GM10248 (cell line): ENCODE results near the gene MGAT4A.

ENCODE experiments used
- CTCF ChIA-PET: fragments of 300-600 bp; sonication (Branson Sonifier 250); formaldehyde crosslinking; extraction: SDS; loops from one replicate; lab custom pipeline; 2021; ENCODE audit warnings: antibody characterized with exemption; lab: Yijun Ruan, JAX
- POLR2A ChIA-PET: fragments of 350-650 bp; sonication (Branson Sonifier 250); formaldehyde crosslinking; extraction: SDS; loops from one replicate; lab custom pipeline; 2020; ENCODE audit warnings: antibody characterized with exemption; lab: Yijun Ruan, JAX
- DNase-seq: peaks from one replicate; pipeline ENCODE4 v3.0.0; 2012; ENCODE audit errors: extremely low spot score
- CTCF ChIP-seq: IDR thresholded peaks from 2 replicates; pipeline ENCODE4 v1.5.1; 2012; ENCODE audit warnings: mild to moderate bottlenecking, low read depth; ENCODE audit errors: extremely low read depth, missing control alignments, control extremely low read depth

Gene MGAT4A

DNA sequence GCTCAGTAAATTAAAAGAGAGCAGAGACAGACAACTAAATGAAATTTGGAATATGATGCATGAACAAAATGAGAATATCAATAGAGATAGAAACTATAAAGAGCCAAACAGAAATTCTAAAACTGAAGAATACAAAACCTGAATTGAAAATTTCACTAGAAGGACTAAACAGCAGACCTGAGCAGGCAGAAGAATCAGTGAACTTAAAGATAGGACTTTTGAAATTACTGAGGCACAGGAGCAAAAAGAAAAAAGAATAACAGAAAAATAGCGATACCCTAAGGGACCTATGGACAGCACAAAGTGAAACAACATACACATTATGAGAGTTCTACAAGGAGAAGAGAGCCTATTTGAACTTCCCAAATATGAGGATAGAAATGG, 80.9 kb downstream of the MGAT4A start:
- DNase-seq, result no peak
- ChIA-PET POLR2A (no interaction called here), CTCF (interaction anchor here (0.9 to 2.2 kb wide), 39 partner anchors 9 to 1702 kb away, joined by 3 to 44 read pairs (median 4); no protein-coding TSS in a partner anchor)
- TF ChIP-seq CTCF, result no peak

DNA sequence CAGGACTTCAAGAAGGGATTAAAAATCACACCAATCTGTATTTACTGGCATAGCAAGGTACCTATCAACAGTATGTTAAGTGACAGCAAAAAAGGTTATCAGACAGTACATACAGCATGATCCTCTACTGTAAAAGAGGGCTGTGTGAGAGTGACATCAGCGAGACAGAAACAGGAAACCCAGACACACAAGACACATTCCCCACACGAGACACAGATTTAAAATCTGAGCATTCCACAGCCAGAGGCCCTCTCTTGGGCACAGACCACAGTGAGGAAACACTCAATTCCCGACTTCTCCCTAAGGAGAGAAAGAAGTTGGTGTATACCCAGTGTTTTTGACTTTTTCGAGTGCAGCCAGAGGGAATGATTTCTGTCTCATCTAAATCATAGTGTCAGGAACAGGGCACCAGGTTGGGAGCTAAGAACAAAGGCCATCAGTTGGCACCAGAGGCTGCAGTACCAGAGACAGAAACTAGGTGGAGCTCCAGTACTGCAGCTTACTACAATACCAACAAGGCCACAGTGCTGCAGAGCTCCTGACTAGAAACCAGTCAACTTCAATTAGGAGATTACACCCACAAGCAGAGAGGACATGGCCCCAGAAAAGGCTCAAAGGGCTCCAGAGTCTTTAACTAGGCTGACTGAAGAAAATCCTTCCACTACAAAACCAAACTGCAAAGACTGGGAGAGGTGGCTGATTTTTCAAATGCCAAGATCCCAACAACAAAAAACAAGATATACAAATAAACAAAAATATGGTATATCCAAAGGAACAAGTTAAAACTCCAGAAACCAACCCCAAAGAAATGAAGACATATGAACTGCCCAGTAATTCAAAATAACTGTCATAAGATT, 81.6 kb downstream of the MGAT4A start:
- peak; percentile 60 for DNase-seq
- ChIA-PET CTCF (interaction anchor here (0.6 to 2.2 kb wide), 46 partner anchors 10 to 1702 kb away, joined by 3 to 44 read pairs (median 4); no protein-coding TSS in a partner anchor), POLR2A (no interaction called here)
- peak; percentile 97 for TF ChIP-seq CTCF

DNA sequence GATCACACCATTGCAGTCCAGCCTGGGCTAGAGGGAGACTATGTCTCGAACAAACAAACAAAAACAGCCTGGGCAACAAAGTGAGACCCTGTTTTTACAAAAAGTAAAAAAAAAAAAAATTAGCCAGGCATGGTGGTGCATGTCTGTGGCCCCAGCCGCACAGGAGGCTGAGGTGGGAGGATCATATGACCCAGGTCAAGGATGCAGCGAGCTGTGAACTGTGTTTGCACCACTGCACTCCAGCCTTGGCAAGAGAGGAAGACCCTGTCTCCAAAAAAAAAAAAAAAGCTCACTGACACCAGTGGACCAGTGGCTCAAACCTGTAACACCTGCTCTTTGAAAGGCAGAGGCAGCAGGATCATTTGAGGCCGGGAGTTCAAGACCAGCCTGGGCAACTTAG, 82.5 kb downstream of the MGAT4A start:
- ChIA-PET CTCF (interaction anchor here (0.9 to 2.2 kb wide), 12 partner anchors 10 to 1703 kb away, joined by 3 to 44 read pairs (median 4); no protein-coding TSS in a partner anchor), POLR2A (no interaction called here)
- no peak for DNase-seq
- TF ChIP-seq CTCF, result no peak

DNA sequence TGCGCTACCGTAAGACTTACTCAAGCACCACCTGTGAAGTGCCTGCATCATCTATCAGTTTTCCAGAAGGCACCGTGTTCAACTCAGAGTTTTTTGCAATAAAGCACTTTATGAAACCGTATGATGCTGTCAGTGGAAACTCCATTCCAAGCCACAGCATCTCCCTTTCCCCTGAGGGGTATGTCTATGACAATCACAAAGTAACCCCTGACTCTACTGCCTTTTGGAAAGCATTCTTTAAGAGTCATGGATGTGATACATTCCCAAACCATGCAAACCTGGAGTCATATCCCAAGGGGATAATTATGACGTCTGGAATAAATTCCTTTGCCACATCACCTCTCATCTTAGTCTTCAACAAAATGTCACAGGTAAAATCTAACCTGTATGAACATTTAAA, 83.3 kb downstream of the MGAT4A start:
- no peak for DNase-seq
- CTCF ChIA-PET, result interaction anchor here (1.1 to 2.2 kb wide), 3 partner anchors 10 to 719 kb away, joined by 3 to 44 read pairs (median 3); no protein-coding TSS in a partner anchor

DNA sequence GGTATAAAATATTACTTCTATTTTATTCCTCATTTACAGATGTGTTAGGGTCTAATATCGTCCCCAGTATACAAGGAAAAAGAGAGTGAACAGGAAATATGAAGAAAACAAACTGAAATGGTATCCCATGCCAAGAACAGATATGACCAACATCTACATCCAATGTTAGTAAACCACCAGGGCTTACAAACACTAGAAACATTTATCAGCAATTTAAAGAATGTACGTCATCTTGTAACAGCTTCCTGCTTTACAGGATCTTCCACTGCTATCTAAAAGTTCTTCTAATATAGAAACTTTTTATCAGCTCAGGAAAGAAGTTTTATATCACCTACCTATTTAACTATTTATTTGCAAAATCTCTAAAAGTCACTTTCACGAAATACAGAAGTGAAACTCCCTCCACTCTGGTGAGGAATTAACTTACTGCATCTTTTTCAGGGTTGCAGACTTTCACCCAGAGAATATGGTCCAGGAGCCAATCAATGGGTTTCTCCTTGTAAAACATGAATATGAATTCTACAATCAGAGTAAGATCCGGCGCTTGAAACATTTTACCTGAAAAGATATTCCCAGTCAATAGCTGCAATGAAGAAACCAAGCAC, 87.3 kb downstream of the MGAT4A start:
- POLR2A ChIA-PET, result no interaction called here
- CTCF ChIA-PET, result no interaction called here
- DNase-seq, result no peak
- no peak for TF ChIP-seq CTCF

More for the DNA sequence above, 83.3 kb downstream of the MGAT4A start:
- TF ChIP-seq CTCF, result no peak
- POLR2A ChIA-PET, result no interaction called here

DNA sequence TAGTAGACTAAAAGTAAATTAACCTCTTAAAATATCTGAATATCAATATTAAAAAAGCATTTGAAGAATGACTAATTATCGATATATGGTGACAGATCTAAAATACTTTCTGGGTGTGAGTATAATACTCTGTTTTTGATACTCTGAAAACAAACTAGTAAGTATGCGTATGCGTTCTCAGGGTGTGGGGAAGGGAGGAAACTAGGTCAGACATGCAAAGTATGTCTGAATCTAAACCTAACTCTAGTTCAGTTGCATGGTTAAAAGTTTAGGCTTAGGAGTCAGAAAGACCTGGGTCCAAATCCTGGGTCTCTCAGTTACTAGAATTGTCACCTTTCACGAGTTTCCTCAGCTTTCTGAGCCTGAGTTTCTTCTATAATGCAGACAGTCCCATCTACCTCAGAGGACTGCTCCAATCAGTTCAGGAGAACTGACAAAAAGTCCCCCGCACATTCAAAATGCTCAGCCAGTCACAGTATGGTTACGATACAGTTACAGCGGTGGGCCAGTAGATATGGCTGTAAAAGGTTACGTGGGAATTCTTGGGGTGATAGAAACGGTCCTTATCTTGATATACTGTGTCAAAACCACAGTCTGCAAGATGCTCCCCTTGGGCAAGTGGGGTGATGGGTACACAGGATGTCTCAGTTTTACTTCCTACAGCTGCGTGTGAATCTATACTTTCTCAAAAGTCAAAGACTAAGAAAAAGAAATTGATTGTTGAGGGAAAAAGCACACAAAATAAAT, 93.4 kb downstream of the MGAT4A start:
- POLR2A ChIA-PET, result interaction anchor here (0.6 kb wide), 1 partner anchor 702 kb away, joined by 3 read pairs; no protein-coding TSS in a partner anchor
- no peak for TF ChIP-seq CTCF
- DNase-seq, result peak; percentile 28
- CTCF ChIA-PET, result interaction anchor here (1.4 to 2.9 kb wide), 2 partner anchors 12 to 15 kb away, joined by 3 to 14 read pairs; no protein-coding TSS in a partner anchor
